Spleen (tissue), 7 donors: ENCODE results near the gene CMTM6.

Experiments used
- POLR2A ChIP-seq, 3 donors: fragments of 450-650 bp; IDR thresholded peaks; one replicate each; pipeline ENCODE4 v1.5.1; 2017; ENCODE audit warnings: antibody characterized with exemption in 3 of 3, mild to moderate bottlenecking in 1 of 3
- POLR2AphosphoS5 ChIP-seq, 3 donors: sonication (generic); formaldehyde crosslinking; IDR thresholded peaks; one replicate each; pipeline ENCODE4 v1.5.1; 2017; ENCODE audit warnings: antibody characterized with exemption in 3 of 3
- TF ChIP-seq, protein P1 (sequence below), 11 experiments: fragments of 200-600 bp in 7 of 11; fragments of 450-650 bp in 4 of 11; sonication (generic) in 4 of 11; IDR thresholded peaks in 8 of 11; conservative IDR thresholded peaks in 3 of 11; 1 replicate in 7 of 11; 2 replicates in 4 of 11; pipeline versions ENCODE4 v1.4.0 to v1.8.0; 2016 to 2021; ENCODE audit warnings: antibody characterized with exemption in 11 of 11, inconsistent platforms in 4 of 11, mild to moderate bottlenecking in 1 of 11
- donor health status: DM: no; HTN: no; CAD: no; lungs with moderate emphysema.
- donor health status: DM: no; HTN: no; CAD: no.
- donor health status: DM: no; HTN: no; CAD: no.

DNA sequence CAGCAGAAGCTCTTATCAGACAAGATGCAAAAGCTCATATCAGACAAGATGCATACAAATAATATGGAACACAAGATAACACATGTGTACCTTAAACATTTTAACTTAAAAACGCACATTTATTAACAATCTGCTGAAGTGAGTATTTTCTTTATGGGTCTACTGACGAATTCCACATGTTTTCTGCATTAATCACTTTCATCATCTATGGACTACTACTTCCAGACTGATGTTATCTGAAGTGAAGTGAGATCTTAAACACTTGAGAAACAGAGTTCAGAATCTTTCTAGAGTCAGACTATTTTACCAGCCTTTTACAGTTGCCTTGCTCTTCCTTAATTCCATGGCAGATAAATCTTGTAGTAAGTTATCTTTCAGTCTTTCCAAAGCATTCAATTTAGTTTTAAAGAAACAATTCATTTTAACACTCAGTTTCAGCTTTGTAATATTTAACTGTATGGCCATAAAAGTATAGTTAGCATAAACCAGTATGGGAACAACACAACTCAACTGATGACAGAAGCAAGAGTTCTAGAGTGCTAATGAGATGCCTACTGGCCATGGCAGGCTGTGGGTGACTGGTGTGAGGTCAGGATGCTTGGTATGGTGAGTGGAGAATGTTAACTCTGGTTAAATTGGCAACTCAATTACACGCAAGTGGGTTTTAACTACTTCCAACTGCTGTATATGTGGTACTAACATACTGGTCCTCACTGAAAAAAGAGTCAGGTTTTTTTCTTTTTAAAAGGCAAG lies 9.8 kb downstream of the CMTM6 start:
- TF ChIP-seq, protein P1, sequence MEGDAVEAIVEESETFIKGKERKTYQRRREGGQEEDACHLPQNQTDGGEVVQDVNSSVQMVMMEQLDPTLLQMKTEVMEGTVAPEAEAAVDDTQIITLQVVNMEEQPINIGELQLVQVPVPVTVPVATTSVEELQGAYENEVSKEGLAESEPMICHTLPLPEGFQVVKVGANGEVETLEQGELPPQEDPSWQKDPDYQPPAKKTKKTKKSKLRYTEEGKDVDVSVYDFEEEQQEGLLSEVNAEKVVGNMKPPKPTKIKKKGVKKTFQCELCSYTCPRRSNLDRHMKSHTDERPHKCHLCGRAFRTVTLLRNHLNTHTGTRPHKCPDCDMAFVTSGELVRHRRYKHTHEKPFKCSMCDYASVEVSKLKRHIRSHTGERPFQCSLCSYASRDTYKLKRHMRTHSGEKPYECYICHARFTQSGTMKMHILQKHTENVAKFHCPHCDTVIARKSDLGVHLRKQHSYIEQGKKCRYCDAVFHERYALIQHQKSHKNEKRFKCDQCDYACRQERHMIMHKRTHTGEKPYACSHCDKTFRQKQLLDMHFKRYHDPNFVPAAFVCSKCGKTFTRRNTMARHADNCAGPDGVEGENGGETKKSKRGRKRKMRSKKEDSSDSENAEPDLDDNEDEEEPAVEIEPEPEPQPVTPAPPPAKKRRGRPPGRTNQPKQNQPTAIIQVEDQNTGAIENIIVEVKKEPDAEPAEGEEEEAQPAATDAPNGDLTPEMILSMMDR (IDR thresholded peaks at IDR 0.05 in 8 of 11, conservative IDR thresholded peaks at IDR 0.05 in 3 of 11) = no peak
- TF ChIP-seq POLR2A (IDR thresholded peaks at IDR 0.05) = no peak
- no peak for TF ChIP-seq POLR2AphosphoS5 (IDR thresholded peaks at IDR 0.05)
